IMR-90 (cell line): Measurements from ENCODE around the gene INTS6L. TPM values are rescaled to one million over a fixed set of nuclear protein-coding genes. Genes with fewer than 3 reads are reported as not detected.

Experiments used
- ATAC-seq: fragments of 200-7000 bp; cut with Tn5 transposase; 2 replicates; pipeline ENCODE4 v1.9.1; 2020; ENCODE audit warnings: low read depth, mild to moderate bottlenecking, moderate library complexity
- BruUV-seq: library from RNA; stranded (reverse); fragments of 400-500 nt; replicated peaks from 2 replicates; lab custom pipeline; 2021; lab: Mats Ljungman, UMichigan
- CTCF ChIA-PET: fragments of 300-600 bp; formaldehyde crosslinking; extraction: SDS; loops from one replicate; lab custom pipeline; 2021; ENCODE audit warnings: antibody characterized with exemption; lab: Yijun Ruan, JAX
- POLR2A ChIA-PET: fragments of 300-600 bp; sonication (Branson Sonifier 250); formaldehyde crosslinking; loops from one replicate; lab custom pipeline; 2022; ENCODE audit warnings: antibody characterized with exemption; ENCODE audit not compliant: unreplicated experiment; lab: Charles Lee
- DNase-seq: peaks from one replicate; pipeline ENCODE4 v3.0.0; 2013
- H2AFZ ChIP-seq: replicated peaks from 2 replicates; pipeline ENCODE3; 2013; ENCODE audit warnings: low read length, mild to moderate bottlenecking; ENCODE audit not compliant: poor library complexity
- H2AK5ac ChIP-seq: 2 replicates; pipeline ENCODE4 v1.6.1; 2013; ENCODE audit warnings: low read depth, low read length, inconsistent platforms
- H2AK9ac ChIP-seq: replicated peaks from 2 replicates; pipeline ENCODE3; 2013; ENCODE audit warnings: mild to moderate bottlenecking, low read depth, low read length, moderate library complexity; ENCODE audit not compliant: poor library complexity
- H2BK120ac ChIP-seq: 2 replicates; pipeline ENCODE4 v1.6.1; 2013; ENCODE audit warnings: low read depth, low read length, inconsistent platforms
- H2BK15ac ChIP-seq: 3 replicates; pipeline ENCODE4 v1.6.1; 2013; ENCODE audit warnings: low read depth, low read length, inconsistent platforms
- H2BK20ac ChIP-seq: 2 replicates; pipeline ENCODE4 v1.6.1; 2013; ENCODE audit warnings: low read depth, mild to moderate bottlenecking, inconsistent platforms, low read length, moderate library complexity
- H2BK5ac ChIP-seq: 2 replicates; pipeline ENCODE4 v1.6.1; 2013; ENCODE audit warnings: mild to moderate bottlenecking, low read depth, low read length, inconsistent platforms; ENCODE audit not compliant: poor library complexity, severe bottlenecking
- H3K14ac ChIP-seq: replicated peaks from 2 replicates; pipeline ENCODE4 v1.6.1; 2013; ENCODE audit warnings: low read depth, low read length, inconsistent platforms
- H3K18ac ChIP-seq: 2 replicates; pipeline ENCODE4 v1.6.1; 2013; ENCODE audit warnings: low read depth, low read length, control low read depth
- H3K23ac ChIP-seq: 2 replicates; pipeline ENCODE4 v1.6.1; 2013; ENCODE audit warnings: low read depth, low read length, inconsistent platforms
- H3K27ac ChIP-seq: 2 replicates; pipeline ENCODE4 v1.5.1; 2013; ENCODE audit warnings: mild to moderate bottlenecking, control low read depth, low read length; ENCODE audit not compliant: insufficient read depth
- H3K27me3 ChIP-seq: 2 replicates; pipeline ENCODE4 v1.6.1; 2013; ENCODE audit warnings: low read length; ENCODE audit not compliant: control insufficient read depth, insufficient read depth
- H3K36me3 ChIP-seq: 2 replicates; pipeline ENCODE4 v1.6.1; 2013; ENCODE audit warnings: low read length, mixed read lengths; ENCODE audit not compliant: control insufficient read depth, insufficient read depth
- H3K4ac ChIP-seq: 2 replicates; pipeline ENCODE4 v1.6.1; 2013; ENCODE audit warnings: low read depth, low read length, inconsistent platforms
- H3K4me1 ChIP-seq: 2 replicates; pipeline ENCODE4 v1.6.1; 2013; ENCODE audit warnings: low read length, mixed read lengths; ENCODE audit not compliant: control insufficient read depth, insufficient read depth
- H3K4me2 ChIP-seq: 2 replicates; pipeline ENCODE4 v1.6.1; 2013; ENCODE audit warnings: low read depth, mild to moderate bottlenecking, control low read depth, low read length, moderate library complexity
- H3K4me3 ChIP-seq: 2 replicates; pipeline ENCODE4 v1.5.1; 2013; ENCODE audit warnings: low read depth, mild to moderate bottlenecking, control low read depth, low read length, moderate library complexity; ENCODE audit not compliant: insufficient read depth
- H3K56ac ChIP-seq: 2 replicates; pipeline ENCODE4 v1.6.1; 2013; ENCODE audit warnings: low read length, inconsistent platforms; ENCODE audit not compliant: insufficient read depth; ENCODE audit errors: extremely low read depth
- H3K79me1 ChIP-seq, 2 experiments: 2 replicates each; pipeline ENCODE4 v1.6.1; 2013; ENCODE audit warnings: low read length in 2 of 2, inconsistent platforms in 1 of 2, low read depth in 1 of 2
- H3K9ac ChIP-seq: 2 replicates; pipeline ENCODE4 v1.6.1; 2013; ENCODE audit warnings: low read depth, low read length, control low read depth
- H3K9me1 ChIP-seq: 2 replicates; pipeline ENCODE4 v1.6.1; 2013; ENCODE audit warnings: low read length, inconsistent platforms; ENCODE audit not compliant: insufficient read depth
- H3K9me3 ChIP-seq: 2 replicates; pipeline ENCODE4 v1.6.1; 2013; ENCODE audit warnings: low read length; ENCODE audit not compliant: control insufficient read depth, insufficient read depth
- H4K20me1 ChIP-seq: 2 replicates; pipeline ENCODE4 v1.6.1; 2013; ENCODE audit warnings: low read length, inconsistent platforms; ENCODE audit not compliant: insufficient read depth
- H4K5ac ChIP-seq: 2 replicates; pipeline ENCODE4 v1.6.1; 2013; ENCODE audit warnings: mild to moderate bottlenecking, low read depth, low read length, control low read depth
- H4K8ac ChIP-seq, 2 experiments: 2 replicates each; pipeline ENCODE4 v1.6.1; 2013; ENCODE audit warnings: low read depth in 2 of 2, low read length in 2 of 2, control low read depth in 1 of 2, inconsistent platforms in 1 of 2
- H4K91ac ChIP-seq: 2 replicates; pipeline ENCODE4 v1.6.1; 2013; ENCODE audit warnings: low read depth, low read length, inconsistent platforms; ENCODE audit not compliant: insufficient read depth
- BHLHE40 ChIP-seq: fragments of 150-350 bp; IDR thresholded peaks from 2 replicates; pipeline ENCODE4 v1.6.1; 2016; ENCODE audit warnings: mild to moderate bottlenecking, low read depth, low read length
- CEBPB ChIP-seq: IDR thresholded peaks from 2 replicates; pipeline ENCODE4 v1.6.1; 2012; ENCODE audit warnings: low read depth, low read length, improper control_type of control experiment
- CTCF ChIP-seq: conservative IDR thresholded peaks from 2 replicates; pipeline ENCODE4 v1.5.1; 2012; ENCODE audit warnings: mild to moderate bottlenecking, low read depth, low read length, improper control_type of control experiment
- ELK1 ChIP-seq: fragments of 150-350 bp; IDR thresholded peaks from 2 replicates; pipeline ENCODE4 v1.6.1; 2016; ENCODE audit warnings: low read depth, mild to moderate bottlenecking, low read length, moderate library complexity, borderline replicate concordance
- MAFK ChIP-seq: IDR thresholded peaks from 2 replicates; pipeline ENCODE4 v1.6.1; 2012; ENCODE audit warnings: low read depth, low read length, improper control_type of control experiment
- MAZ ChIP-seq: IDR thresholded peaks from 2 replicates; pipeline ENCODE4 v1.6.1; 2012; ENCODE audit warnings: low read depth, mild to moderate bottlenecking, low read length, improper control_type of control experiment, moderate library complexity, borderline replicate concordance
- MXI1 ChIP-seq: IDR thresholded peaks from 2 replicates; pipeline ENCODE4 v1.6.1; 2012; ENCODE audit warnings: low read depth, mild to moderate bottlenecking, low read length, moderate library complexity, borderline replicate concordance
- NFE2L2 ChIP-seq: fragments of 150-350 bp; IDR thresholded peaks from 2 replicates; pipeline ENCODE4 v1.6.1; 2016; ENCODE audit warnings: low read depth, mild to moderate bottlenecking, low read length
- RFX5 ChIP-seq: IDR thresholded peaks from 2 replicates; pipeline ENCODE4 v1.8.0; 2012; ENCODE audit warnings: low read depth, mild to moderate bottlenecking, low read length, moderate library complexity
- SMC3 ChIP-seq: fragments of 150-350 bp; IDR thresholded peaks from 2 replicates; pipeline ENCODE4 v1.6.1; 2016; ENCODE audit warnings: low read depth, mild to moderate bottlenecking, antibody characterized with exemption, low read length, moderate library complexity
- WGBS, 2 experiments: methylation state at CpG; one replicate each; pipeline versions ENCODE4 v1.1.5 to v1.1.7; 2013; ENCODE audit warnings: missing lambda C conversion rate in 2 of 2; ENCODE audit not compliant: insufficient read length in 1 of 2; ENCODE audit errors: extremely low coverage in 2 of 2; 5-methylcytosine and 5-hydroxymethylcytosine counted together
- dilution Hi-C: fragments of 300-500 bp; cut with HindIII; formaldehyde crosslinking; loops from one replicate; pipeline ENCODE4 v1.14.3; 2018; ENCODE audit warnings: low sequenced_read_pairs; ENCODE audit not compliant: unreplicated experiment
- in situ Hi-C: fragments of 300-500 bp; cut with MboI; formaldehyde crosslinking; loops from 3 replicates; pipeline ENCODE4 v1.14.3; 2019; ENCODE audit warnings: low sequenced_read_pairs, inconsistent platforms, mixed read lengths
- intact Hi-C: fragments of 100-400 bp; cut with micrococcal nuclease; formaldehyde crosslinking; loops from 2 replicates; pipeline ENCODE4 v1.10.0; 2022
- polyA plus RNA-seq, 3 experiments: library from polyadenylated mRNA; depleted of rRNA; stranded (reverse); fragments of >200 nt; gene quantifications; 2 replicates each; pipeline ENCODE4 v1.2.3, GENCODE V29; 2012; ENCODE audit warnings: low replicate concordance in 1 of 3
- total RNA-seq: library from RNA; depleted of rRNA; stranded (reverse); fragments of >200 nt; gene quantifications from 2 replicates; pipeline ENCODE4 v1.2.3, GENCODE V29; 2012
- TF ChIP-seq, protein P1 (sequence below): fragments of 150-350 bp; IDR thresholded peaks from 2 replicates; pipeline ENCODE4 v1.6.1; 2017; ENCODE audit warnings: mild to moderate bottlenecking, antibody characterized with exemption, low read length, low read depth

INTS6L gene
- total and polyA plus RNA-seq, 2 of the 4 experiments (the other 2 are of a cell fraction): 2.7 to 5.1 TPM

DNA sequence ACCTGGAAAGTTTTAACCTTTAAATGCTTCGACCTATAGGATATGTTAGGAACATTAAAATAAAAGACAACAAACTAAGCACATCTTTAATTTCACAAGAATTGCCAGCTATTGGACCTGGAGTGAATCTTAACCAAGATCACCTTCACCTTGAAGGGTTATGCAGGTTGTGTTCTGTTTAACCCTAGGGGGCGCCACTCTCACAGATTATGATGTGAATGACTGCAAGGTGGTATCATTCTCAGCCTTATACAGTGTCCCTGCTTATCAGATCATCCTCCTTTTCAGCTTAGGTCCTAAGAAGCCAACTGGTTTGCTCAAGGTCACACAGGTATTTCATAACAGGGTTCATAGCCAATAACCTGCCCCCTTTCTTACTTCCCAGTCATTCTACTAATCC, 23.5 kb downstream of the INTS6L start:
- H4K5ac ChIP-seq: no peak overlapping the region
- no CpG with 5 or more reads among the region's 2 CpGs for WGBS, 2 experiments
- H2BK120ac ChIP-seq: no peak overlapping the region
- no peak overlapping the region for H3K27ac ChIP-seq
- no peak overlapping the region for H3K14ac ChIP-seq
- H3K9me3 ChIP-seq: no peaks in the 10 kb centered on the region
- intact Hi-C loops: no loop called here
- in situ Hi-C loops: no loop called here
- no peaks in the 10 kb centered on the region for H3K4me1 ChIP-seq
- no peak overlapping the region for H2AK9ac ChIP-seq
- ChIA-PET CTCF (no interaction called here), POLR2A (no interaction called here)
- no peak overlapping the region for H2BK5ac ChIP-seq
- H4K20me1 ChIP-seq: no peaks in the 10 kb centered on the region
- no TSS peak for BruUV-seq
- no peak for DNase-seq
- no peak overlapping the region for H3K18ac ChIP-seq
- dilution Hi-C loops: no loop called here
- H3K27me3 ChIP-seq: 0 out of 2 replicates have a peak, but pooled peaks cover 2% of the 10 kb centered on the region
- H3K36me3 ChIP-seq: no peaks in the 10 kb centered on the region
- H3K56ac ChIP-seq: no peak overlapping the region
- H3K9me1 ChIP-seq: no peaks in the 10 kb centered on the region
- no peak overlapping the region for H2AK5ac ChIP-seq
- H4K8ac ChIP-seq: no peak overlapping the region
- no peak overlapping the region for H4K91ac ChIP-seq
- no peak overlapping the region for H3K4me2 ChIP-seq
- no peak overlapping the region for H3K4ac ChIP-seq
- H3K9ac ChIP-seq: no peak overlapping the region
- no peak overlapping the region for H2BK15ac ChIP-seq
- no peak overlapping the region for H2AFZ ChIP-seq
- H2BK20ac ChIP-seq: no peak overlapping the region
- no peak overlapping the region for H3K4me3 ChIP-seq
- H3K23ac ChIP-seq: no peak overlapping the region
- no peak for TF ChIP-seq ELK1
- TF ChIP-seq SMC3: no peak
- no peak for TF ChIP-seq MAFK
- TF ChIP-seq BHLHE40: no peak
- TF ChIP-seq, protein P1, sequence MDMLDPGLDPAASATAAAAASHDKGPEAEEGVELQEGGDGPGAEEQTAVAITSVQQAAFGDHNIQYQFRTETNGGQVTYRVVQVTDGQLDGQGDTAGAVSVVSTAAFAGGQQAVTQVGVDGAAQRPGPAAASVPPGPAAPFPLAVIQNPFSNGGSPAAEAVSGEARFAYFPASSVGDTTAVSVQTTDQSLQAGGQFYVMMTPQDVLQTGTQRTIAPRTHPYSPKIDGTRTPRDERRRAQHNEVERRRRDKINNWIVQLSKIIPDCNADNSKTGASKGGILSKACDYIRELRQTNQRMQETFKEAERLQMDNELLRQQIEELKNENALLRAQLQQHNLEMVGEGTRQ: no peak
- TF ChIP-seq RFX5: no peak
- TF ChIP-seq NFE2L2: no peak
- TF ChIP-seq MAZ: no peak
- TF ChIP-seq CEBPB: no peak
- TF ChIP-seq MXI1: no peak
- no peak; the same call in 1 of the 2 replicates for TF ChIP-seq CTCF
- ATAC-seq: no peak
- H3K79me1 ChIP-seq: no peaks in the 10 kb centered on the region
